ENCODE results near the gene ALDH3B1.

Gene ALDH3B1

GRCh38 chr11:68076371-68077042, 66.4 kb downstream of the ALDH3B1 start:
- H3K36me3 ChIP-seq = peaks cover 18% of the 10 kb centered on the region
- no peaks in the 10 kb centered on the region for H3K9me3 ChIP-seq (ENCODE audit: severe bottlenecking)
- TF ChIP-seq, protein P1, sequence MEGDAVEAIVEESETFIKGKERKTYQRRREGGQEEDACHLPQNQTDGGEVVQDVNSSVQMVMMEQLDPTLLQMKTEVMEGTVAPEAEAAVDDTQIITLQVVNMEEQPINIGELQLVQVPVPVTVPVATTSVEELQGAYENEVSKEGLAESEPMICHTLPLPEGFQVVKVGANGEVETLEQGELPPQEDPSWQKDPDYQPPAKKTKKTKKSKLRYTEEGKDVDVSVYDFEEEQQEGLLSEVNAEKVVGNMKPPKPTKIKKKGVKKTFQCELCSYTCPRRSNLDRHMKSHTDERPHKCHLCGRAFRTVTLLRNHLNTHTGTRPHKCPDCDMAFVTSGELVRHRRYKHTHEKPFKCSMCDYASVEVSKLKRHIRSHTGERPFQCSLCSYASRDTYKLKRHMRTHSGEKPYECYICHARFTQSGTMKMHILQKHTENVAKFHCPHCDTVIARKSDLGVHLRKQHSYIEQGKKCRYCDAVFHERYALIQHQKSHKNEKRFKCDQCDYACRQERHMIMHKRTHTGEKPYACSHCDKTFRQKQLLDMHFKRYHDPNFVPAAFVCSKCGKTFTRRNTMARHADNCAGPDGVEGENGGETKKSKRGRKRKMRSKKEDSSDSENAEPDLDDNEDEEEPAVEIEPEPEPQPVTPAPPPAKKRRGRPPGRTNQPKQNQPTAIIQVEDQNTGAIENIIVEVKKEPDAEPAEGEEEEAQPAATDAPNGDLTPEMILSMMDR (IDR thresholded peaks at IDR 0.05; ENCODE audit: low read depth, low read length) = peak; percentile 48; the same call in 1 of the 2 replicates
- H3K27ac ChIP-seq = no peak overlapping the region
- peak; percentile 32 for DNase-seq
- no peaks in the 10 kb centered on the region for H3K27me3 ChIP-seq (ENCODE audit: insufficient read depth, low read depth, severe bottlenecking)
- no peak overlapping the region for H3K4me3 ChIP-seq (ENCODE audit: low read depth, low read length)

GRCh38 chr11:68077617-68078582, 67.8 kb downstream of the ALDH3B1 start:
- DNase-seq = no peak

More at GRCh38 chr11:68077617-68078582, 67.8 kb downstream of the ALDH3B1 start:
- H3K27me3 ChIP-seq (ENCODE audit: insufficient read depth, low read depth, severe bottlenecking) = no peaks in the 10 kb centered on the region
- peaks cover 11% of the 10 kb centered on the region for H3K36me3 ChIP-seq
- no peak overlapping the region for H3K4me3 ChIP-seq (ENCODE audit: low read depth, low read length)
- TF ChIP-seq, protein P1 (IDR thresholded peaks at IDR 0.05; ENCODE audit: low read depth, low read length) = no peak
- H3K27ac ChIP-seq = no peak overlapping the region
- H3K9me3 ChIP-seq (ENCODE audit: severe bottlenecking) = no peaks in the 10 kb centered on the region
